K562 (cell line): ENCODE measurements around the gene P2RY11. TPM values are rescaled to one million over a fixed set of nuclear protein-coding genes. Genes with fewer than 3 reads are reported as not detected.

Source experiments
- ATAC-seq: fragments of 200-7000 bp; cut with Tn5 transposase; 3 replicates; pipeline ENCODE4 v1.9.1; 2020; ENCODE audit warnings: moderate library complexity
- BruUV-seq: library from RNA; stranded (reverse); fragments of 400-500 nt; replicated peaks from 2 replicates; lab custom pipeline; 2021; lab: Mats Ljungman, UMichigan
- CTCF ChIA-PET: fragments of 300-600 bp; formaldehyde crosslinking; extraction: SDS; loops from one replicate; lab custom pipeline; 2021; ENCODE audit warnings: low intra/inter-chr PET ratio; lab: Yijun Ruan, JAX
- POLR2A ChIA-PET: fragments of 300-600, 350-650 bp; sonication (Branson Sonifier 250); formaldehyde crosslinking; extraction: SDS; loops from one replicate; lab custom pipeline; 2021; ENCODE audit warnings: antibody characterized with exemption, inconsistent platforms; lab: Yijun Ruan, JAX
- DNase-seq, 4 experiments: peaks; one replicate each; pipeline versions ENCODE4 v3.0.0 to v3.0.0-alpha.2; 2011 to 2018; ENCODE audit warnings: low spot score in 3 of 4, mixed read lengths in 3 of 4; ENCODE audit errors: extremely low read depth in 1 of 4
- FAIRE-seq: peaks from 2 replicates; lab custom pipeline; 2011; peaks lifted over from hg19 to GRCh38; lab: Jason Lieb, UNC
- H2AFZ ChIP-seq: 2 replicates; pipeline ENCODE4 v1.6.0; 2011; ENCODE audit warnings: low read depth, low read length, control low read depth, inconsistent platforms
- H3K27ac ChIP-seq: fragments of 200-600 bp; 3 replicates; pipeline ENCODE4 v1.8.0; 2011; ENCODE audit warnings: low read depth, mild to moderate bottlenecking, control low read depth, inconsistent platforms, low read length, moderate library complexity, mixed read lengths; ENCODE audit errors: extremely low read depth
- H3K27me3 ChIP-seq, 2 experiments: fragments of 300-600 bp in 1 of 2; 2 replicates in 1 of 2; 3 replicates in 1 of 2; pipeline versions ENCODE4 v1.6.0 to v1.8.0; 2011; ENCODE audit warnings: inconsistent platforms in 2 of 2, low read length in 2 of 2, mild to moderate bottlenecking in 1 of 2, mixed read lengths in 1 of 2, moderate library complexity in 1 of 2; ENCODE audit not compliant: control insufficient read depth in 2 of 2, insufficient read depth in 2 of 2
- H3K36me3 ChIP-seq: fragments of 300-600 bp; 3 replicates; pipeline ENCODE4 v1.8.0; 2011; ENCODE audit warnings: mild to moderate bottlenecking, low read length, inconsistent platforms; ENCODE audit not compliant: control insufficient read depth, insufficient read depth
- H3K4me1 ChIP-seq, 2 experiments: fragments of 200-600 bp in 1 of 2; replicated peaks in 1 of 2; 2 replicates in 1 of 2; 3 replicates in 1 of 2; pipeline versions ENCODE4 v1.5.1 to v1.8.0; 2011; ENCODE audit warnings: inconsistent platforms in 2 of 2, low read length in 2 of 2, mild to moderate bottlenecking in 1 of 2, mixed read lengths in 1 of 2, moderate library complexity in 1 of 2; ENCODE audit not compliant: control insufficient read depth in 2 of 2, insufficient read depth in 2 of 2
- H3K4me2 ChIP-seq: 2 replicates; pipeline ENCODE4 v1.6.1; 2011; ENCODE audit warnings: low read length, control low read depth, inconsistent platforms, mixed read lengths; ENCODE audit not compliant: insufficient read depth
- H3K4me3 ChIP-seq: fragments of 200-600 bp; sonication (generic), shearing (Covaris generic); 2 replicates; pipeline ENCODE4 v1.5.1; 2016; ENCODE audit warnings: control low read depth, inconsistent platforms
- H3K79me2 ChIP-seq: fragments of 200-600 bp; 3 replicates; pipeline ENCODE4 v1.8.0; 2011; ENCODE audit warnings: low read length, inconsistent platforms; ENCODE audit not compliant: control insufficient read depth, insufficient read depth
- H3K9ac ChIP-seq, 2 experiments: 2 replicates each; pipeline versions ENCODE4 v1.6.0 to v1.6.1; 2011; ENCODE audit warnings: low read depth in 2 of 2, low read length in 2 of 2, control low read depth in 1 of 2, inconsistent platforms in 1 of 2, mild to moderate bottlenecking in 1 of 2, mixed read lengths in 1 of 2; ENCODE audit not compliant: insufficient read depth in 1 of 2
- H3K9me1 ChIP-seq: one replicate; pipeline ENCODE4 v1.6.0; 2011; ENCODE audit warnings: inconsistent platforms, mild to moderate bottlenecking, low read length, moderate library complexity; ENCODE audit not compliant: control insufficient read depth, insufficient read depth
- H3K9me3 ChIP-seq: replicated peaks from 2 replicates; pipeline ENCODE4 v1.5.1; 2011; ENCODE audit warnings: low read depth, low read length, inconsistent platforms; ENCODE audit not compliant: control insufficient read depth, insufficient read depth
- H4K20me1 ChIP-seq: replicated peaks from 2 replicates; pipeline ENCODE4 v1.6.1; 2011; ENCODE audit warnings: low read length, inconsistent platforms, mixed read lengths; ENCODE audit not compliant: control insufficient read depth, insufficient read depth
- CBX3 ChIP-seq, 2 experiments: IDR thresholded peaks; 1 replicate in 1 of 2; 2 replicates in 1 of 2; pipeline ENCODE4 v1.6.1; 2012; ENCODE audit warnings: inconsistent platforms in 2 of 2, low read length in 2 of 2, borderline replicate concordance in 1 of 2, control low read depth in 1 of 2
- POLR2G ChIP-seq: fragments of 200-400 bp; formaldehyde crosslinking; IDR thresholded peaks from 2 replicates; pipeline ENCODE4 v1.6.1; 2017; ENCODE audit warnings: low read depth, mild to moderate bottlenecking, antibody characterized with exemption, low read length, moderate library complexity
- RBFOX2 ChIP-seq: fragments of 200-400 bp; formaldehyde crosslinking; IDR thresholded peaks from 2 replicates; pipeline ENCODE4 v1.6.1; 2017; ENCODE audit warnings: low read depth, mild to moderate bottlenecking, low read length, moderate library complexity
- SIN3A ChIP-seq, 2 experiments: fragments of 150-350 bp in 1 of 2; IDR thresholded peaks; 2 replicates each; pipeline ENCODE4 v1.6.1; 2011 to 2016; ENCODE audit warnings: borderline replicate concordance in 2 of 2, low read depth in 2 of 2, low read length in 2 of 2, mild to moderate bottlenecking in 2 of 2, moderate library complexity in 2 of 2; ENCODE audit not compliant: control insufficient read depth in 1 of 2
- THRB ChIP-seq: fragments of 450-650 bp; formaldehyde crosslinking; conservative IDR thresholded peaks from 2 replicates; pipeline ENCODE4 v1.4.0; 2022; ENCODE audit warnings: mild to moderate bottlenecking, missing genetic modification characterization
- USF1 ChIP-seq: sonication (generic); formaldehyde crosslinking; IDR thresholded peaks from 2 replicates; pipeline ENCODE4 v1.9.0; 2022; ENCODE audit warnings: mild to moderate bottlenecking, missing genetic modification reagents
- ZBTB11 ChIP-seq, 3 experiments: fragments of 200-800 bp in 1 of 3; fragments of 250-450 bp in 1 of 3; fragments of 450-650 bp in 1 of 3; sonication (Bioruptor Pico) in 1 of 3; sonication (Bioruptor generic) in 1 of 3; formaldehyde crosslinking in 1 of 3; IDR thresholded peaks; 2 replicates each; pipeline versions ENCODE4 v1.6.1 to v1.8.0; 2016 to 2022; ENCODE audit warnings: mild to moderate bottlenecking in 2 of 3, missing genetic modification characterization in 2 of 3, missing compliant biosample characterization in 1 of 3, moderate library complexity in 1 of 3
- WGBS: fragments of 100-300 bp; shearing (Covaris generic); methylation state at CpG from one replicate; pipeline ENCODE4 v1.1.6; 2016; ENCODE audit warnings: low coverage, mixed read lengths; ENCODE audit not compliant: insufficient coverage; ENCODE audit errors: missing lambda C conversion rate; 5-methylcytosine and 5-hydroxymethylcytosine counted together
- in situ Hi-C: fragments of 300-500 bp; cut with MboI; formaldehyde crosslinking; loops from 4 replicates; pipeline ENCODE4 v1.15.0; 2018; ENCODE audit warnings: inconsistent platforms, mixed read lengths
- intact Hi-C: fragments of 100-400 bp; cut with micrococcal nuclease; formaldehyde crosslinking; loops from 2 replicates; pipeline ENCODE4 v1.14.2; 2022
- polyA plus RNA-seq, 8 experiments: library from polyadenylated mRNA; depleted of rRNA in 4 of 8; stranded (reverse) in 5 of 8; unstranded in 3 of 8; fragments of >200 nt; fragmentation: Nextera tagmentation in 2 of 8; fragmentation: Illumina TruSeq in 1 of 8; extraction: Ambion mirVana in 2 of 8; extraction: Trizol in 1 of 8; gene quantifications; 2 replicates each; pipeline versions ENCODE4 v1.2.1 to v1.2.3, GENCODE V29; 2011 to 2014; ENCODE audit warnings: inconsistent platforms in 1 of 8, missing spikeins in 1 of 8
- total RNA-seq, 7 experiments: library from RNA; depleted of rRNA in 6 of 7; stranded (reverse); fragments of >200 nt in 6 of 7; fragmentation: Illumina TruSeq in 2 of 7; extraction: Trizol in 2 of 7; gene quantifications; 2 replicates each; pipeline versions ENCODE4 v1.2.1 to v1.2.3, GENCODE V29; 2011 to 2021; ENCODE audit warnings: low replicate concordance in 1 of 7
- TF ChIP-seq, protein P1 (sequence below), 2 experiments: fragments of 200-800 bp in 1 of 2; sonication (Bioruptor generic) in 1 of 2; sonication (generic) in 1 of 2; formaldehyde crosslinking in 1 of 2; IDR thresholded peaks in 1 of 2; conservative IDR thresholded peaks in 1 of 2; 2 replicates each; pipeline versions ENCODE4 v1.5.0 to v1.6.1; 2016 to 2020; ENCODE audit warnings: missing compliant biosample characterization in 1 of 2, missing genetic modification characterization in 1 of 2, missing genetic modification reagents in 1 of 2

The P2RY11 gene
- total and polyA plus RNA-seq, 9 of the 15 experiments (the other 6 are each of a cell fraction or from before 2014, with no cell fraction given), result 0.03 to 10.1 (median 1.5) TPM

DNA sequence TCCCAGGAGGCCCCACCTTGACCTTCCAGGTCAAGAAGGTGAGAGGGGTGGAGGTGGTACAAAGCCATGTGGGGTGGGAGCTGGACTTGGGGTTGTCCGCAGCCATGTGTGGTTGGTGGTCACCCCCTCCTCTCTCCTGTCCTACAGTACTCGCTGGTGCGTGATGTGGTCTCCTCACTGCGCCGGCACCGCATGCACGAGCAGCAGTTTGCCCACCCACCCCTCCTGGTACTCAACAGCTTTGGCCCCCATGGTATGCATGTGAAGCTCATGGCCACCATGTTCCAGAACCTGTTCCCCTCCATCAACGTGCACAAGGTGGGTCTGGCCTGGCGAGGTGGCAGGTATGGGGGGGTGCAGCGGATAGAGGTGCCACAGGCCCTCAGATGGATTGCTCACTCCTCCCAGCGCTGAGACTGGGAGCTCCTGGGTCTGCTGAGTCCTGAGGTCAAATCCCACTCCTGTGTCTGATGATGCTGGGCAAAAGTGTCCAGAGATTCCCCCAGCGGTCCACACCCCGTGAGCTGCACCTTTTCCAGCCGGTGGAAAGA, 3.6 kb upstream of the P2RY11 start:
- POLR2A ChIA-PET, result interaction anchor here (0.6 to 3.9 kb wide), 6 partner anchors 9 to 287 kb away, joined by 3 to 49 read pairs (median 3); partner anchors contain the start of gene EIF3G
- Histone ChIP-seq H3K79me2 (peaks cover 37% of the 10 kb centered on the region), H2AFZ (no peak overlapping the region)
- in situ Hi-C loops, result no loop called here
- BruUV-seq, result no TSS peak
- TF ChIP-seq THRB (CRISPR knock-in tag), result no peak
- TF ChIP-seq USF1 (CRISPR knock-in tag), result no peak
- TF ChIP-seq POLR2G, result peak; percentile 59
- TF ChIP-seq RBFOX2, result peak; percentile 76
- TF ChIP-seq ZBTB11 (CRISPR knock-in tag; IDR thresholded peaks at IDR 0.05), result no peak
- no peak for TF ChIP-seq SIN3A (IDR thresholded peaks at IDR 0.05; ENCODE audit: borderline replicate concordance in 2 of 2, control insufficient read depth in 1 of 2, low read depth in 2 of 2, low read length in 2 of 2)
- TF ChIP-seq, protein P1, sequence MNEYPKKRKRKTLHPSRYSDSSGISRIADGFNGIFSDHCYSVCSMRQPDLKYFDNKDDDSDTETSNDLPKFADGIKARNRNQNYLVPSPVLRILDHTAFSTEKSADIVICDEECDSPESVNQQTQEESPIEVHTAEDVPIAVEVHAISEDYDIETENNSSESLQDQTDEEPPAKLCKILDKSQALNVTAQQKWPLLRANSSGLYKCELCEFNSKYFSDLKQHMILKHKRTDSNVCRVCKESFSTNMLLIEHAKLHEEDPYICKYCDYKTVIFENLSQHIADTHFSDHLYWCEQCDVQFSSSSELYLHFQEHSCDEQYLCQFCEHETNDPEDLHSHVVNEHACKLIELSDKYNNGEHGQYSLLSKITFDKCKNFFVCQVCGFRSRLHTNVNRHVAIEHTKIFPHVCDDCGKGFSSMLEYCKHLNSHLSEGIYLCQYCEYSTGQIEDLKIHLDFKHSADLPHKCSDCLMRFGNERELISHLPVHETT (CRISPR knock-in tag; conservative IDR thresholded peaks at IDR 0.05 in 1 of 2, IDR thresholded peaks at IDR 0.05 in 1 of 2), result no peak
- no peak for TF ChIP-seq CBX3 (IDR thresholded peaks at IDR 0.05; ENCODE audit: borderline replicate concordance in 1 of 2, low read length in 2 of 2)
- TF ChIP-seq, all 486 proteins: peak for 2
- Histone ChIP-seq H3K4me2 (peak overlapping the region; percentile 91), H3K9ac (peak overlapping the region; percentile 94 to 98; a peak in 3 of 4 replicates), H3K36me3 (peaks cover 48% of the 10 kb centered on the region), H3K9me3 (no peaks in the 10 kb centered on the region), H3K27me3 (no peaks in the 10 kb centered on the region), H3K9me1 (no peaks in the 10 kb centered on the region), H3K27ac (peak overlapping the region; percentile 96; the same call in 2 of the 3 replicates), H4K20me1 (no peaks in the 10 kb centered on the region; the same call in 1 of the 2 replicates), H3K4me3 (peak overlapping the region; percentile 77; the same call in 1 of the 2 replicates), H3K4me1 (peaks cover 27 to 65% of the 10 kb centered on the region in 2 experiments)
- 95% methylated on average over 12 of the region's 14 CpGs for WGBS
- DNase-seq, result peak in 1 of 4 experiments; percentile 19
- no peak for FAIRE-seq
- intact Hi-C loops, result no loop called here
- CTCF ChIA-PET, result no interaction called here
- no peak for ATAC-seq
